ENCODE results near the gene TXNRD1. TPM values are rescaled to one million over a fixed set of nuclear protein-coding genes. Genes with fewer than 3 reads are reported as not detected.

TXNRD1 gene
- total and polyA plus RNA-seq, 11 donors = 26.6 to 384 (median 90.8) TPM

- Histone ChIP-seq H3K27ac (no peak overlapping the region), H3K9me3 (peaks cover 0 to 17% (median 7%) of the 10 kb centered on the region in 12 donors), H3K27me3 (no peaks in the 10 kb centered on the region), H3K36me3 (no peaks in the 10 kb centered on the region), H3K4me3 (no peak overlapping the region), H3K4me1 (peaks cover 0 to 7% (median 0%) of the 10 kb centered on the region in 12 donors)
- TF ChIP-seq CTCF (IDR thresholded peaks at IDR 0.05) (no peak), POLR2A (IDR thresholded peaks at IDR 0.05) (no peak)
- DNase-seq (peak in 1 of 5 donors; percentile 29), ATAC-seq (no peak)
- 90 to 97% (median 91%) methylated on average over 5 to 10 of the region's 10 CpGs for WGBS, 4 donors
- intact Hi-C loops (cut with DNase I) = no loop called here
Observed at GRCh38 chr12:104372721-104373335, 157.2 kb downstream of the TXNRD1 start.

GRCh38 chr12:104374071-104374470, 158.5 kb downstream of the TXNRD1 start:
- Histone ChIP-seq H3K4me1 (peaks cover 0 to 7% (median 0%) of the 10 kb centered on the region in 12 donors), H3K4me3 (no peak overlapping the region), H3K27me3 (no peaks in the 10 kb centered on the region), H3K27ac (no peak overlapping the region), H3K9me3 (peaks cover 0 to 17% (median 7%) of the 10 kb centered on the region in 12 donors), H3K36me3 (no peaks in the 10 kb centered on the region)
- intact Hi-C loops (cut with DNase I) = no loop called here
- DNase-seq (no peak), ATAC-seq (no peak)
- 88 to 93% (median 89%) methylated on average over 2 of the region's 2 CpGs for WGBS, 4 donors
- TF ChIP-seq CTCF (IDR thresholded peaks at IDR 0.05) (no peak), POLR2A (IDR thresholded peaks at IDR 0.05) (no peak)

- ATAC-seq (no peak), DNase-seq (no peak)
- no peak overlapping the region for H3K27ac ChIP-seq
- H3K27me3 ChIP-seq = no peaks in the 10 kb centered on the region
- 74 to 82% (median 79%) methylated on average over 6 of the region's 6 CpGs for WGBS, 4 donors
- TF ChIP-seq POLR2A (IDR thresholded peaks at IDR 0.05) = no peak
- peaks cover 0 to 7% (median 0%) of the 10 kb centered on the region in 12 donors for H3K4me1 ChIP-seq
- peaks cover 0 to 10% (median 2%) of the 10 kb centered on the region in 12 donors for H3K9me3 ChIP-seq
- intact Hi-C loops (cut with DNase I) = no loop called here
- H3K36me3 ChIP-seq = no peaks in the 10 kb centered on the region
- H3K4me3 ChIP-seq = no peak overlapping the region
Observed at GRCh38 chr12:104374806-104375205, 159.2 kb downstream of the TXNRD1 start.

GRCh38 chr12:104375775-104376174, 160.2 kb downstream of the TXNRD1 start:
- DNase-seq = no peak
- Histone ChIP-seq H3K4me1 (peaks cover 0 to 7% (median 0%) of the 10 kb centered on the region in 12 donors), H3K4me3 (no peak overlapping the region), H3K36me3 (no peaks in the 10 kb centered on the region), H3K27me3 (no peaks in the 10 kb centered on the region), H3K9me3 (peaks cover 0 to 7% (median 0%) of the 10 kb centered on the region in 12 donors), H3K27ac (no peak overlapping the region)
- 56 to 64% (median 62%) methylated on average over 4 of the region's 4 CpGs for WGBS, 4 donors
- TF ChIP-seq CTCF (IDR thresholded peaks at IDR 0.05) (no peak), POLR2A (IDR thresholded peaks at IDR 0.05) (no peak)
- ATAC-seq = no peak
- intact Hi-C loops (cut with DNase I) = no loop called here
